GM18505 (cell line): ENCODE measurements around the gene VEZT.

Source experiments
- ATAC-seq: cut with Tn5 transposase; IDR thresholded peaks from one replicate; pipeline ENCODE4 v1.9.1; 2021; ENCODE audit not compliant: unreplicated experiment
- POLR2A ChIP-seq: IDR thresholded peaks from 4 replicates; pipeline ENCODE4 v1.6.1; 2011; ENCODE audit warnings: borderline replicate concordance; ENCODE audit not compliant: insufficient read depth, insufficient read length; ENCODE audit errors: extremely low read depth

The VEZT gene, protein sequence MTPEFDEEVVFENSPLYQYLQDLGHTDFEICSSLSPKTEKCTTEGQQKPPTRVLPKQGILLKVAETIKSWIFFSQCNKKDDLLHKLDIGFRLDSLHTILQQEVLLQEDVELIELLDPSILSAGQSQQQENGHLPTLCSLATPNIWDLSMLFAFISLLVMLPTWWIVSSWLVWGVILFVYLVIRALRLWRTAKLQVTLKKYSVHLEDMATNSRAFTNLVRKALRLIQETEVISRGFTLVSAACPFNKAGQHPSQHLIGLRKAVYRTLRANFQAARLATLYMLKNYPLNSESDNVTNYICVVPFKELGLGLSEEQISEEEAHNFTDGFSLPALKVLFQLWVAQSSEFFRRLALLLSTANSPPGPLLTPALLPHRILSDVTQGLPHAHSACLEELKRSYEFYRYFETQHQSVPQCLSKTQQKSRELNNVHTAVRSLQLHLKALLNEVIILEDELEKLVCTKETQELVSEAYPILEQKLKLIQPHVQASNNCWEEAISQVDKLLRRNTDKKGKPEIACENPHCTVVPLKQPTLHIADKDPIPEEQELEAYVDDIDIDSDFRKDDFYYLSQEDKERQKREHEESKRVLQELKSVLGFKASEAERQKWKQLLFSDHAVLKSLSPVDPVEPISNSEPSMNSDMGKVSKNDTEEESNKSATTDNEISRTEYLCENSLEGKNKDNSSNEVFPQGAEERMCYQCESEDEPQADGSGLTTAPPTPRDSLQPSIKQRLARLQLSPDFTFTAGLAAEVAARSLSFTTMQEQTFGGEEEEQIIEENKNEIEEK

DNA sequence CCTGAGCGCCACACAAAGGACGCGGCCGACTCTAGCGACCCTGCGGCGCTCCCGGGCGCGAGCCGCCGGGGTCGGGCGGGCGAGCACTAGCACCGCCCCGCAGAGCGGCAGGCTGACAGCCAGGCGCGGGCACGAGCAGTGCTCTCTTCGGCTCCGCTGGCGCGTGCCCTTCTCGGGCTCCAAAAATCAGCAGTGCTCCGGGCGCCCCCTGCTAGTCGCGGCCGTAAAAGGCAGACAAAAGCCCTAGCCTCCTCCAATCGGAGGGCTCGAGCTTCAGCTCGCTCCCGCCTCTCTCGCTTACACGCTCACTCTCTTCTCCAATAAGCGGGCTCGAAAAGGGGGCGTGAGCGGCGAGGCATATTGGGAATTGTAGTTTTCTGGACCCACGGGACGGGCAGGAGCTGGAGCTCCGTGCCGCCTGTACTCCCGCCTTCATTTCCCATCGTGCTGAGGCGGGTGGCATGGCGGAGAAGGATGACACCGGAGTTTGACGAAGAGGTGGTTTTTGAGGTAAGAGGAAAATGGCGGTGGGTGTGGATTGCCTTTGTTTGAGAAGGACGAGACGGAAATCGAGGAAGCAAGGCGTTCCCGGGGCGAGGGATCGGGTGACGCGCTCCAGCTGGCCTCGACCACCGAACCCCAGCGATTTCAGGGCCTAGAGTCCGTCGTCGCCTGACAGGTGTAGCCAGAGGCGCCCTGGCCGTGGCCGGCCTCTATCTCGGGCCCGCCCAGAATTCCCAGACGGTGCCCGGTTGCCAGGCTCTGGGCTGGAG is at the start of gene VEZT, which contains the start of gene FGD6:
Gene VEZT (plus strand): TSS at position 431 of the 773 bp plus-strand sequence. CDS start 44 bp downstream, at position 475.
Gene FGD6 (minus strand): TSS at position 91 of the 773 bp plus-strand sequence. CDS start 227 bp downstream, outside the sequence.
- peak; percentile 88 for ATAC-seq

GRCh38 chr12:95168746-95169145 is 48.9 kb upstream of the VEZT start:
- ATAC-seq, result no peak
- TF ChIP-seq POLR2A, result no peak

More for the DNA sequence above, at the start of gene VEZT, which contains the start of gene FGD6:
- peak; percentile 70 for TF ChIP-seq POLR2A

DNA sequence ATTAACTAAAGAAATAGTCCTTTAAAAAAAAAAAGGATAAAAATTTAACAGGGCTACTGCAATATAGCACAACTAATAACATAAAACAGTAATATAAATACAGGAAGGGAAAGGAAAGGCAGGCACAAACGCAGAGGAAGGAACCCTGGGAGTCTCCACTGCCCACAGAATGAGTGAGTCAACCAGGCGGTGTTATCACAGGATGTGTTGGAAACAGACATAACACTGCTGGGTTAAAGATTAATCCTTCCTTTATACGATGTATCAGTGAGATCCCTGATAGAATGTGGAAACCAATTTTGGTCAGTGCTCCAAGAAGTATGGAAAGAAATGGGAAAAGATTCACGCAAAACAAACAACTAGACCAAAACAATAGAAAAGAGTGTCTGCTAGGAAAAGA is 48.2 kb upstream of the VEZT start:
- no peak for TF ChIP-seq POLR2A
- ATAC-seq, result no peak

- TF ChIP-seq POLR2A, result no peak
- no peak for ATAC-seq
Observed at GRCh38 chr12:95173392-95174251, 44.0 kb upstream of the VEZT start.

GRCh38 chr12:95177201-95177768 is 40.3 kb upstream of the VEZT start:
- no peak for TF ChIP-seq POLR2A
- no peak for ATAC-seq

DNA sequence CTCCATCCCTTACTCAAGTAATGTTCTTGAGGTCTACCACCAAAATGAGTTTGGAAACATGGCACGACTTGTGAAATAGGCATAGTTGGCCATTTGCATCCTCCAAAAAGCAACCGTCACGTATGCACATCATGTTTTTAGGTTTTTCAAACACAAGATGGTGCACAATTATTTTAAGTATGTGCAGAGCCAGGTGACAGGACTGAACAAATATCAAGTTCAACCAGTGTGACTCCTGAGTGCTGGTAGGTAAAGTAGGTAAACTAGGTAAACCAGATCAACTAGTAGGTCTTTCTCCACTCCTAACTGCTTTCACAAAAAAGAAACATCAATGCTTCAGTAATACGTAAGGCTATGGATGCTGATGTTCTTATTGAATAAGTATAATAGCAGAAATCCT is 39.5 kb upstream of the VEZT start:
- no peak for ATAC-seq
- no peak for TF ChIP-seq POLR2A

DNA sequence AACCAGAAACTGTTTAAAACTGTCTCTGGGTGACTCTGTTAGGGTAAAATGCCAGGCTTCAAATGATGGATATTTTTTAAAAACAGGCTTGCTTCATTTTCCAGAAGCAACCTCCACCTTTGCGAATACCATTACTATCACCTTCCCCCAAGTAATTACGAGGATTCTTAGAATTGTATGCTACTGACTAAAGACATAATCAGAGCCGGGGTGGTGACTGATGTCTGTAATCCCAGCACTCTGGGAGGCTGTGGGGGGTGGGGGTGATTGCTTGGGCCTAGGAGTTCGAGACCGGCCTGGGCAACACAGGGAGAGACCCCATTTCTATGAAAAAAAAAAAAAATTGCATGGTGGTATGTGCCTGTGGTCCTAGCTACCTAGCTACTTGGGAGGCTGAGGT is 38.6 kb upstream of the VEZT start:
- ATAC-seq, result no peak
- no peak for TF ChIP-seq POLR2A

DNA sequence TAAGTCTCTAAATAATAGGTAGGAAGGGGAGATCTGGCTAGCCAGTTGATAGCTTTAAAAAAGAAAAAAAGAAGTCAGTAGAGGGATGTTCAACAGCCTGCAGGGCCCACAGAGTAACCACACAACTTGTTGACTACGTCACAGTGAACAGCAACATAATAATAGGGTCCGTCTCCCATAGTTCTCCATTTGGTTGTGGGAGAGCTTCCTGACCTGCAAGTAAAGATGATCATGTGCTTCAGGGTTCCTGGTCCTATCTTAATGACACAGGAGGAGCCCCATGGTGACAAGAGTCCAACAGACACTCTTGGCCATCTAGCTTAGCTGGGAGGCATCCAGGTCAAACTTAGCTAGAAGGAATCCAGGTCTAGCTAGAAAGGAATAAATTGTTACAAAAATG is 36.5 kb upstream of the VEZT start:
- no peak for TF ChIP-seq POLR2A
- no peak for ATAC-seq

GRCh38 chr12:95182868-95183415 is 34.7 kb upstream of the VEZT start:
- no peak for ATAC-seq
- TF ChIP-seq POLR2A, result no peak

- ATAC-seq, result no peak
- TF ChIP-seq POLR2A, result no peak
Observed at GRCh38 chr12:95184121-95184520, 33.5 kb upstream of the VEZT start.

- ATAC-seq, result no peak
- TF ChIP-seq POLR2A, result no peak
Observed at GRCh38 chr12:95185072-95185471, 32.5 kb upstream of the VEZT start.

- no peak for TF ChIP-seq POLR2A
- no peak for ATAC-seq
Observed at GRCh38 chr12:95185854-95186253, 31.8 kb upstream of the VEZT start.
